Femur (tissue), 1 donor: Measurements from ENCODE around the gene NOP9.

Experiments used
- DNase-seq: peaks from one replicate; pipeline ENCODE4 v3.0.0-alpha.2; 2017

Gene NOP9

DNA sequence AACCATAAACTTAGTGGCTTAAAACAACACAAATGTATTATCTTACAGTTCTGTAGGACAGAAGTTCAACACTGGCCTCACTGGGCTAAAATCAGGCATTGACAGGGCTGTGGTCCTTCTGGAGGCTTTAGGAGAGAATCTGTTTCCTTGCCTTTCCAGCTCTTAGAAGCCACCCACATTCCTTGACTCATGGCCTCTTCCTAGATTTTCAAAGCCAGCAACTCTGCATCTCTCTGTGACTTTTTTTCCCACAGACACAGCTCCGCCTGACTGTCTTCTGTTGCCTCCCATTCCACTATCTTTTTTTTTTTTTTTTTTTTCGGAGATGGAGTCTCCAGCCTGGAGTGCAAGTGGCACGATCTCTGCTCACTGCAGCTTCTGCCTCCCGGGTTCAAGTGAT is 56.6 kb downstream of the NOP9 start:
- DNase-seq = no peak
